HG03095 (cell line): ENCODE results near the gene SNAP25.

Experiments used
- ATAC-seq: cut with Tn5 transposase; IDR thresholded peaks from one replicate; pipeline ENCODE4 v1.9.1; 2021; ENCODE audit warnings: moderate library complexity; ENCODE audit not compliant: unreplicated experiment

SNAP25 gene

DNA sequence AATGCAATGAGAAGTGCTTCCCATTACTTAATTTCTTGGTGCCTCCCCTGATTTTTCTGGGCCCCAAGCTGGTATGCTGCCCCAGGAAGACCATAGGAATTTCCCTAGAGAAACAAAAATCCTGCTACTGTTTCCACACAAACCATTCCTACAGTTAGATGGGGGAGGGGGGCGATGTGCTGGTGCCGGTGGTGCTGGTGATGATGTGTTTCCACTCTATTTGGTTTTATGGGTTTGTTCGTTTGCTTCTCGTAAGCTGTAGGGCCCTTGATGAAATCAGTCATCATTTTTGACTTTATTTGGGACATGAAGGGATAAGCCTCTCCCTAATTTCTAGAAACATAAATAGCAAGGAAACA lies 110.2 kb downstream of the SNAP25 start:
- ATAC-seq, result no peak

DNA sequence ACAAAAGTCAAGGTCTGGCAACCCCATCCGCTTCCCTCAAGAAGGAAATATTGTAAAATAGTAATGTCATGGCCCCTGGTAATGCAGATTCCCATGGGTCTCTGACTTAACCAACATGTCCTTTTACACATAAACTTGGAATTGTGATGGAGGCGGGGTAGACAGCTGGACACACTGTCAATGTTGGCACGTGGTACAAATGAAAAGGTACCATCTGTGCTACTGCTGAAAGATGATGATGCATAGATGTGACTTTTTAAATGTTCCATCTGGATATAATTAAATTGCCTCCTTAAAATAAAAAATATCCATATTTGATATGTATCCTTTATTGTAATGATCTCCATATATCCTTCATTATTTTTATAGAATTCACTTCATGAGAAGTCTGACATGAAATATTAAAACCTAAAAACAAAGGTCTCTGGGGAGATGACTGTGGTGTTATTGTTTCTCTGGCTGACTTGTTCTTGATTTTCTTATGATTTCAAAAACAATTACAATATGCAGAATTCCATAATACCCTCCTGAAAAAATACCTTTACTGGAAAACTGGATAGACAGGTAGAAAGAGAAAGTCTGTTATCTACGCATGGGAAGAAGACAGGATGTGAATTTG lies 110.9 kb downstream of the SNAP25 start:
- ATAC-seq, result no peak

- ATAC-seq, result no peak
Measured at GRCh38 chr20:10330071-10330470, 111.4 kb downstream of the SNAP25 start.

DNA sequence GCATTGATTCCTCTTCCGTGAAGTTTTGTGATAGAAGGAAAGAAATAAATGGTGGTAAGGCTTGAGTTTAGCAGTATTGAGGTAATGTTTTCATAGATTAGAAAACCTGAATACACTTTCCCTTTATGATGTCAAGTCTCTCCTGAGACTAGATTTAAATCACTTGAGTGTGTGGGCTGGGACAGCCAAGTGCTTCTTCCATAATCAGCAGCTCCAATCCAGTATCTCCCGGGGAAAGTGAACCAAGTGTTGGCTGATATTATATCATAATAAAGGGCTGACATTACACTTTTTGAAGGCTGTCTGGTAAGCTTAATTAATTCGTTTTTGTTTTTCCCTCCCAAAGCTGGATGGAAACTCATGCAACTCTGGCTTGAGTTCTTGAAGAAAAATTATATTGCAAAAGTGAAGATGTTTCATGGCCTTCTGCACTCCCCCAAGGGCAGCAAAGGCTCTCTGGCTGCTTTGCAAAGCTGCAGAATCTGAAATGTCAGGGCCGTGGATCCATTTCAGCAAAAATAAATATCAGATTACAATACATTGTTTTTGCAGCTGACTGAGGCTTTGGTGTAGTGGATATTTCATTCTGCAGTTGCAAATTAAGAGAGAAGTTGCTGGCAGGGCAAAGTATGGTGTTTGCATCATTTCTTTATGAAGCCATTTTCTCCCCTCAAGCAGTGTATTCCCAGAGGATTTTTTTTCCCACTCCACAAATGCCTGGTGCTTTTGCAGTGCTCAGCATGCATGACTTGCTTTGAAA lies 114.2 kb downstream of the SNAP25 start:
- no peak for ATAC-seq

DNA sequence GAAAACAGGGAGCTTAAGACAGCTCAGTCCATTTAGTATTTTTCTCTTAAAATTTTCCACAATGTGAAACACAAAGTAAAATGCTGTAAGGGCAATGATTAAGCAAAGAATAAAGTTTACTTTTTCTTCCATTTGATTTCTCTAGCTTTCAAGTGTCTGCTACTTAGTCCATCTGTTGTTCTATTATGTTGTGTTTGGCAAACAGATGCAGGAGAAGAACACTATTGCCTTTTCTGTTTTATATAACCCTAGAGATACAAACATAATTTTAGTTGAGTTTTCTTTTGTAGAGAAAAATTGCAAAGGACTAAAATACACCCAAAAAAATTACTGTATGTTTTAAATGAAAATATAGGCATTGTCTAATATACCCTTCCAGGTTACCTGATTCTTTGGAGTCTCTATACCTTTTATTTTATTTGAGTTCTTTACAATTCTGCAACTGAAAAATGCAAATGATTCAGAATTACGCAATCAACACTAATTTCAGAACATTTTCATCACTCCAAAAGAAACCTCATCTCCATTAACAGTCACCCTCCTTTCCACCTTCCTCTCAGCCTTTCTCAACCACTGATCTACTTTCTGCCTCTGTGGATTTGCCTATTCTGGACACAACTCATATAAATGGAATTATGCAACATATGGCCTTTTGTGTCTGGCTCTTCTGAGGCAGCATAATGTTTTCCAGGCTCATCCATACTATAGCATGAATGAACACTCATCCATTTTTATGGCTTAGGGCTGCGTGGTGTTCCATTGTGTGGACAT lies 118.5 kb downstream of the SNAP25 start:
- no peak for ATAC-seq

- no peak for ATAC-seq
Measured at GRCh38 chr20:10338426-10339180, 120.0 kb downstream of the SNAP25 start.

- ATAC-seq, result no peak
Measured at GRCh38 chr20:10339609-10340008, 121.0 kb downstream of the SNAP25 start.

DNA sequence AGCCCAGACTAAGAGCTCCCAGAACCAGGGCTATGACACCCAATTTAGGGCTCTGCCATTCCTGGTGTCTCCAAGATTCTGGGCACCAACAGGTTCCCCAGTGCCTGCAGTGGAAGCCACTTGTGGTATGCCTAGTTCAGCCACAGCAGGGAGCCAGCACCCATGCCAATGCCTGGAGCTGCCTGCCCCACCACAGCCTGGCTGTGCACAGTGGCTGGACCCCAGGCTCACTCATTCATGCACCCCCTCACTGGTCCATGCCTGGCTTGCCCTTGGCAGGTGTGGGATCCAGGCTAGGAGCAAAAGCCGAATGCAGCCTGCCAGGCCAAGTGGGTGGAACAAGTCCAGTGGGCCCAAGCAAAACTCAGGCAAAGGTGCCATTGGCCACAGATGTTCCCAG lies 123.5 kb downstream of the SNAP25 start:
- no peak for ATAC-seq

DNA sequence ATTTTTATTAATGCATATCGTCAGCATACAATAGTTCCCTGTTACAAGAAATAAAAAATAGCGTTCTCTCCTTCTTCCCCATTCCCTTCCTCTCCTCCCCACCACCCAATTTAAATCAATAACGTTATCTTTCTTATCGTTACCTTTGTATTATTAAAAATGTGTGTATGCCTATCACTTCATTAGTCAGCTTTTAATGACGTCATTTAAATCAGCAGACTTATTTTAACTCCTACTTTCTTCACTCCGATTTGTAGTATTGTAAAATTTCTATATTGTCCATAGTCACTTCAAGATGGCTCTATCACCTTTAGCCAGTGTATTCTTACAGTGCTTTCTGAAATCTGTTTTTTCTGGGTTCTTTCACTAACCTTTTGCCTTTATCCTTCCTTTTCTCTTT lies 126.3 kb downstream of the SNAP25 start:
- ATAC-seq, result no peak

GRCh38 chr20:10347086-10347880 lies 128.7 kb downstream of the SNAP25 start:
- no peak for ATAC-seq

DNA sequence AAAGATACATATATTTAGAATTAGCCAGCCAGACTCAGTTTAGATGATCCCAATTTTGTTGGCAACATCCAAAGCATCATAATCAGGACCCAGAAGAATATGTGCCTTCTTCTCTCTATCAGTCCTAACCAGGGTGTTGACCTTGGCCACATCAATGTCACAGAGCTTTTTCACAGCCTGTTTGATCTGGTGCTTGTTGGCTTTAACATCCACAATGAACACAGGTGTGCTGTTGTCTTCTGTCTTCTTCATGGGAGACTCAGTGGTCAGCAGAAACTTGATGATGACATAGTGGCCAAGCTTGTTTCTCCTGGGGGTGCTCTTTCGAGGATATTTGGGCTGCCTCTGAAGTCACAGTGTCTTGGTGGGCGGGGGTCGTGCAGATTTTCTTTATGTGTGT lies 130.5 kb downstream of the SNAP25 start:
- no peak for ATAC-seq

GRCh38 chr20:10350188-10350842 lies 131.7 kb downstream of the SNAP25 start:
- no peak for ATAC-seq

GRCh38 chr20:10352934-10353824 lies 134.5 kb downstream of the SNAP25 start:
- ATAC-seq, result no peak

DNA sequence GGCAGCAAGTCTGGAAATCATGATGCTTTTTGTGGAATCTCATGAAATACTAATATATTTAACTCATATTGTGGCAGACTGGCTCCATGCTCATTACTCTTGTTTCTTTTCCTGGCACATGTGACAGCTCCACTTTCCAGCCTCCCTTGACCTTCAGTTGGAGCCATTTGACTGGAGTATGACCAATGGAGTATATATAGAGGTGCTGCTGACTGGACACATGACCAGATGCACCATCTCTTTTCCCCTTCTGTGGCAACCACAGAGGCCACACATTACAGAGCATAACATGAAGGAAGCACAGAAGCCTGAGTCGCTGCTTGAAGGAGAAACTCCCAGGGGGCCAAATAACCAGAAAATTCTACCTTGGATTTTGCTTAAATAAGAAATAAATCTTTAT lies 138.0 kb downstream of the SNAP25 start:
- ATAC-seq, result no peak
